SK-N-SH treated with all-trans-retinoic acid at 6 μM for 48 hours (cell line): ENCODE measurements around the gene TACSTD2.
A peak's percentile ranks its signal among the peaks of the same experiment; 100 is the strongest.

Source experiments
- ATAC-seq: fragments of 200-7000 bp; cut with Tn5 transposase; 3 replicates; pipeline ENCODE4 v1.9.1; 2020; ENCODE audit warnings: mild to moderate bottlenecking, moderate library complexity
- ARNTL ChIP-seq: fragments of 450-650 bp; formaldehyde crosslinking; IDR thresholded peaks from 2 replicates; pipeline ENCODE4 v1.5.0; 2020; ENCODE audit warnings: low read depth, mild to moderate bottlenecking, moderate library complexity, borderline replicate concordance
- BACH2 ChIP-seq: fragments of 250-450 bp; sonication (Bioruptor Pico); IDR thresholded peaks from 2 replicates; pipeline ENCODE4 v1.9.0; 2021; ENCODE audit warnings: mild to moderate bottlenecking, borderline replicate concordance
- CREB5 ChIP-seq: fragments of 250-450 bp; sonication (Bioruptor Pico); IDR thresholded peaks from 2 replicates; pipeline ENCODE4 v1.5.1; 2020; ENCODE audit warnings: low read depth, mild to moderate bottlenecking, moderate library complexity
- CSDC2 ChIP-seq: fragments of 250-450 bp; sonication (Bioruptor Pico); IDR thresholded peaks from 2 replicates; pipeline ENCODE4 v1.5.0; 2020; ENCODE audit warnings: mild to moderate bottlenecking, moderate library complexity
- ESRRG ChIP-seq: fragments of 250-450 bp; sonication (Bioruptor Pico); IDR thresholded peaks from 2 replicates; pipeline ENCODE4 v1.6.1; 2021; ENCODE audit warnings: mild to moderate bottlenecking
- GLIS3 ChIP-seq: fragments of 250-450 bp; sonication (Bioruptor Pico); IDR thresholded peaks from 2 replicates; pipeline ENCODE4 v1.5.0; 2020; ENCODE audit warnings: mild to moderate bottlenecking, moderate library complexity
- ISL1 ChIP-seq: fragments of 250-450 bp; sonication (Bioruptor Pico); IDR thresholded peaks from 2 replicates; pipeline ENCODE4 v2.1.2; 2022; ENCODE audit warnings: mild to moderate bottlenecking, moderate library complexity
- OSR1 ChIP-seq: fragments of 250-450 bp; sonication (Bioruptor Pico); IDR thresholded peaks from 2 replicates; pipeline ENCODE4 v1.8.0; 2022; ENCODE audit warnings: moderate library complexity, mild to moderate bottlenecking, inconsistent platforms
- PATZ1 ChIP-seq: fragments of 250-450 bp; sonication (Bioruptor Pico); IDR thresholded peaks from 2 replicates; pipeline ENCODE4 v1.8.0; 2020; ENCODE audit warnings: mild to moderate bottlenecking, moderate library complexity, borderline replicate concordance
- PPARA ChIP-seq: fragments of 250-450 bp; sonication (Bioruptor Pico); IDR thresholded peaks from 2 replicates; pipeline ENCODE4 v1.5.0; 2020; ENCODE audit warnings: mild to moderate bottlenecking, borderline replicate concordance
- TCF4 ChIP-seq: fragments of 250-450 bp; sonication (Bioruptor Pico); IDR thresholded peaks from 2 replicates; pipeline ENCODE4 v1.8.0; 2021; ENCODE audit warnings: mild to moderate bottlenecking, moderate library complexity, borderline replicate concordance
- TSHZ2 ChIP-seq: fragments of 250-450 bp; sonication (Bioruptor Pico); IDR thresholded peaks from 2 replicates; pipeline ENCODE4 v1.5.0; 2020; ENCODE audit warnings: mild to moderate bottlenecking, moderate library complexity
- ZC3H10 ChIP-seq: fragments of 250-450 bp; sonication (Bioruptor Pico); IDR thresholded peaks from 2 replicates; pipeline ENCODE4 v1.5.1; 2021; ENCODE audit warnings: mild to moderate bottlenecking, moderate library complexity
- ZFP3 ChIP-seq: fragments of 250-450 bp; sonication (Bioruptor Pico); IDR thresholded peaks from 2 replicates; pipeline ENCODE4 v1.5.0; 2020; ENCODE audit warnings: mild to moderate bottlenecking, moderate library complexity
- ZFP30 ChIP-seq: fragments of 450-650 bp; formaldehyde crosslinking; IDR thresholded peaks from 2 replicates; pipeline ENCODE4 v1.5.0; 2022; ENCODE audit warnings: mild to moderate bottlenecking, moderate library complexity
- ZNF565 ChIP-seq: fragments of 450-650 bp; formaldehyde crosslinking; conservative IDR thresholded peaks from 2 replicates; pipeline ENCODE4 v1.5.0; 2020; ENCODE audit warnings: low read depth, mild to moderate bottlenecking, moderate library complexity
- ZNF70 ChIP-seq: fragments of 450-650 bp; formaldehyde crosslinking; IDR thresholded peaks from 2 replicates; pipeline ENCODE4 v1.5.0; 2020; ENCODE audit warnings: mild to moderate bottlenecking, moderate library complexity
- TF ChIP-seq, protein P1 (sequence below): fragments of 250-450 bp; sonication (Bioruptor Pico); IDR thresholded peaks from 2 replicates; pipeline ENCODE4 v1.8.0; 2021; ENCODE audit warnings: low read depth, mild to moderate bottlenecking, moderate library complexity, borderline replicate concordance

The TACSTD2 gene

GRCh38 chr1:58596631-58597052 is 19.6 kb upstream of the TACSTD2 start:
- no peak; the same call in 2 of the 3 replicates for ATAC-seq
- TF ChIP-seq ZFP30 (CRISPR knock-in tag) (no peak), CSDC2 (no peak), OSR1 (CRISPR knock-in tag) (no peak), TCF4 (CRISPR knock-in tag) (no peak), PPARA (CRISPR knock-in tag) (no peak)

GRCh38 chr1:58594546-58594945 is 17.5 kb upstream of the TACSTD2 start:
- no peak for TF ChIP-seq PPARA (CRISPR knock-in tag)
- no peak for TF ChIP-seq BACH2 (CRISPR knock-in tag)
- no peak for TF ChIP-seq ESRRG (CRISPR knock-in tag)
- no peak for TF ChIP-seq ARNTL
- no peak for ATAC-seq

DNA sequence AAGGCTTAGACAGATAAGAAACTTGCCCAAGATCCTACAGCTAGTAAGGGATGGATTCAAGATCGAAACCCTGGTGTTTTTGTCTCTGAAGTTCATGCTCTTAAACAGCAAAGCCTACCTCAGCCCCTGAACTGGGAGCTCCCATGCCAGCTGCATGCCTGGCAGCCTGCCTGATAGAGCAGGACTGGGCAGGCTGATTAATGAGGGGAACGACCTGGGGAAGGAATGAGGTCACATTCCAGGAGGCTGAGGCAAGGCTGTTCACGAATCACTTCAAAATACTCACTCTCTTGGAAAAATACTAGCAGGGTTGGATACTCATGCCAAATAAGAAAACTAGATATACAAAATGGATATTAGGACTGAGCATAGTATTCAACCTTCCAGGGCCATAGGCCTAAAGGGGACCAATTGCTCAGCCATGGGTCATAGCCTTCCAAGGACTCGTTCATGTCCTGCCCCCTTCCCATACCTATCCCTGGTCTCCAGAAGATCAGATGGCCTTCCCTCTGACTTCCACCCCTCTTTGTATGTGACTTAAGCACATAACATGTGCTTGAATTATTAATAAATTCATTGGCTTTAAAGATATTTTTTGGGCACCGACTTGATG is 15.6 kb upstream of the TACSTD2 start:
- ATAC-seq: peak; percentile 94
- 0 out of 2 replicates have a peak, but pooled peaks have one; percentile 10 for TF ChIP-seq CSDC2
- no peak for TF ChIP-seq TSHZ2 (CRISPR knock-in tag)
- TF ChIP-seq ARNTL: no peak
- peak; percentile 65 for TF ChIP-seq ISL1 (CRISPR knock-in tag)
- peak; percentile 83 for TF ChIP-seq CREB5 (CRISPR knock-in tag)
- TF ChIP-seq ZFP3 (CRISPR knock-in tag): peak; percentile 14; the same call in 1 of the 2 replicates

DNA sequence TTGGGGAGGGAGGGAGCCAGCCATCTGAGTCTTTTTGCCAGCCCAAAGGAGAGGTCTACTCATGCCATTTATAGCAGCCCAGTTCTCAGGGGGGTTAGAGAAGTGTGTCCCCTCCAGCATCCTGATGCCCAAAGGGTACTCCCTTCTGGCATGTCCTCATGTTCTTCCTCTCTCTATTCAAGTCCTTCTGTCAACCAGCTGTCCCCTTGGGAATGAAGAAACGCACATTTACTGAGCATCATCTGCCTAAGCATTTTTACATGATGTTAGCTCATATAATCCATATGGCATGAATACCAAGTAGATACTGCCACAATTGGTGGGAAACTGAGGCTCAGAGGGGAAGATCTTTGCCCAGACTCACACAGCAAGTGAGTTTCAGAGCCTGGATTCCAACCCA is 14.8 kb upstream of the TACSTD2 start:
- ATAC-seq: no peak
- TF ChIP-seq ARNTL: no peak
- no peak for TF ChIP-seq ZNF70 (CRISPR knock-in tag)
- TF ChIP-seq CSDC2: no peak
- TF ChIP-seq GLIS3: no peak
- no peak for TF ChIP-seq TCF4 (CRISPR knock-in tag)
- no peak for TF ChIP-seq ESRRG (CRISPR knock-in tag)
- no peak for TF ChIP-seq PPARA (CRISPR knock-in tag)
- no peak for TF ChIP-seq ZC3H10 (CRISPR knock-in tag)
- no peak for TF ChIP-seq ZNF565 (CRISPR knock-in tag)
- TF ChIP-seq BACH2 (CRISPR knock-in tag): no peak
- no peak for TF ChIP-seq ZFP3 (CRISPR knock-in tag)
- TF ChIP-seq PATZ1 (CRISPR knock-in tag): no peak
- TF ChIP-seq, protein P1, sequence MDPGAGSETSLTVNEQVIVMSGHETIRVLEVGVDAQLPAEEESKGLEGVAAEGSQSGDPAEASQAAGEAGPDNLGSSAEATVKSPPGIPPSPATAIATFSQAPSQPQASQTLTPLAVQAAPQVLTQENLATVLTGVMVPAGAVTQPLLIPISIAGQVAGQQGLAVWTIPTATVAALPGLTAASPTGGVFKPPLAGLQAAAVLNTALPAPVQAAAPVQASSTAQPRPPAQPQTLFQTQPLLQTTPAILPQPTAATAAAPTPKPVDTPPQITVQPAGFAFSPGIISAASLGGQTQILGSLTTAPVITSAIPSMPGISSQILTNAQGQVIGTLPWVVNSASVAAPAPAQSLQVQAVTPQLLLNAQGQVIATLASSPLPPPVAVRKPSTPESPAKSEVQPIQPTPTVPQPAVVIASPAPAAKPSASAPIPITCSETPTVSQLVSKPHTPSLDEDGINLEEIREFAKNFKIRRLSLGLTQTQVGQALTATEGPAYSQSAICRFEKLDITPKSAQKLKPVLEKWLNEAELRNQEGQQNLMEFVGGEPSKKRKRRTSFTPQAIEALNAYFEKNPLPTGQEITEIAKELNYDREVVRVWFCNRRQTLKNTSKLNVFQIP (CRISPR knock-in tag): no peak
- no peak for TF ChIP-seq CREB5 (CRISPR knock-in tag)
- TF ChIP-seq, all 23 proteins: peak for 0
